OCI-LY7 (cell line): ENCODE data around the gene YJU2.

ENCODE experiments used
- CTCF ChIP-seq: fragments of 200-600 bp; sonication (generic); conservative IDR thresholded peaks from 2 replicates; pipeline ENCODE4 v1.5.1; 2014; ENCODE audit warnings: mild to moderate bottlenecking, antibody characterized with exemption, low read length, moderate library complexity, mixed read lengths
- EZH2phosphoT487 ChIP-seq: fragments of 200-600 bp; sonication (generic); IDR thresholded peaks from 2 replicates; pipeline ENCODE4 v1.6.1; 2018; ENCODE audit warnings: low read depth, borderline replicate concordance, mild to moderate bottlenecking, mixed run types, antibody characterized with exemption, low read length, moderate library complexity, mixed read lengths

DNA sequence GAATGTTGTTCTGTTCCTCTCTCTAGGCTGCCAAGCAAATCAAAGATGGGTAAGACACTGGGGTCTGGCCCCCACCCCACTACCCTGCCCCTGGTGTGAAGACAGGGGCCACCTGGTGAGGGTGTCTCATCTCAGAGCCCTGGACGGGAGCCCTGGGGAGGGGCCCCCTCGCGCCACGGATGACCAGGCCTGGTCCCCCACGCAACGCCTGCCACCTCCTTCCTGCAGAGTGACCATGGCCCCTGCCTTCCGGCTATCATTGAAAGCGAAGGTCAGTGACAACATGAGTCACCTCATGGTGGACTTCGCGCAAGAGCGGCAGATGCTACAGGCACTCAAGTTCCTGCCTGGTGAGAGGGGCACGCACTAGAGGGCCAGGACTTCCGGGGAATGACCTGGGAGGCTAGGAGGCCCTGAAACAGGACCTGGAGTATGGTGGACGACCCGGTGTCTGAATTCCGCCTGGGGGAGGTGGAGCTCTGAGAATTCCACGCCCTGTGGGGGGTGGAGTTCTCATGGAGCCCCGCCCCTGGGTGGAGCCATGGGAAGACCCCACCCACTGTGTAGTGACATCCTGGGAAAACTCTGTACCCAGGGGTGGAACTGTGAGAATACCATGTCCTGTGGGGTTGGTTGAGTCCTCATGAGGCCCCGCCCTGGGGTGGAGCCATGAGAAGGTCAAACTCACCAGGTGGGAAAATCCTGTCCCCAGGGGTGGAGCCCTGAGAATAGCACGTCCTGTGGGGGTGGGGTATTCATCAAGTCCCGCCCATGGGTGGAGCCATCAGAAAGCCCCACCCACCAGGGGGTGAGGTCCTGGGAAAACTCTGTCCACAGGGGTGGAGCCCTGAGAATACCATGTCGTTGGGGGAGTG, 63.6 kb downstream of the YJU2 start:
- TF ChIP-seq CTCF, result no peak
- no peak for TF ChIP-seq EZH2phosphoT487
